Measurements from ENCODE around the gene MAD1L1. TPM values are rescaled to one million over a fixed set of nuclear protein-coding genes. Genes with fewer than 3 reads are reported as not detected.

MAD1L1 gene
- total RNA-seq, 4 donors from 2014 or later: 8.0 to 52.7 (median 26.7) TPM

DNA sequence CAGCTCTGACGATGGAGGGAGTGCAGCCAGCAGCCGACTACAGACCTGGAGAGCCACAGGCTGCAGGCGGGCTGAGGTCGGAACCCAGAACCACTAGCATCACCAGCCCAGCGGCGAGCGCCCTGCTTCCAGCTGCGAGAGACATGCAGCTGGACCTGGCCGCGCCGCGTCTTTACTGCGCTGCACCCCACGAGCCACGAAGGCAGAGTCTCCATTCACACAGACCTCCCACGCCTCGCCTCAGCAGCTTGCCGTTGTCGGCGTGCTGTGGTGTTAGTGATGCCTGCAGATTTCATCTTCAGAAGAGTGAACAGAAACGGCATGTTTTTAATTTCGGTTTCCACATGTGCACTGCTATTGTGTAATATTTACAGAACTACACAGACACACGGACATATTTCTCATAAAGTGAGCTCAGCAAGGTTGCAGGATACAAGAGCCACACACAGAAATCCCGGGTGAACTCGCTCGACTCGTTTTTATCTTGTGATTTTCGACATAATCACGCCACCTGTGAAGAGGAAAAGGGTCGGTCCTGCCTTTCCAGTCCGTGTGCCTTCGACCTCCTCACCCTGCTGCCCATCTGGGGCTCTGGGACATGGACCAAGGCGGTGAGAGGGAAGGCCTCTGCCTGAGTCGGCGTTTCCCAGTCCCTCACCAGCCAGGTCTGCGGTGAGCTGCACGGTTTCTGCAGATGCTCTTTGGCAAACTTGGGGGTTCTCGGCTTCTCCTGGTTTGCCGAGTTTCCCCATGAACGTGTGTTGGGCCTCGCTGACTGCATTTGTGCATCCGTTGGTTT is 310.5 kb downstream of the MAD1L1 start:
- WGBS, 2 donors (ENCODE audit: low coverage in 1 of 2): 90% methylated on average over 42 of the region's 42 CpGs; no CpG with 5 or more reads in 1 of the 2 donors
- TF ChIP-seq EP300 (IDR thresholded peaks at IDR 0.05; ENCODE audit: low read depth) (no peak), POLR2AphosphoS5 (IDR thresholded peaks at IDR 0.05) (no peak), POLR2A (IDR thresholded peaks at IDR 0.05) (no peak)
- TF ChIP-seq, protein P1, sequence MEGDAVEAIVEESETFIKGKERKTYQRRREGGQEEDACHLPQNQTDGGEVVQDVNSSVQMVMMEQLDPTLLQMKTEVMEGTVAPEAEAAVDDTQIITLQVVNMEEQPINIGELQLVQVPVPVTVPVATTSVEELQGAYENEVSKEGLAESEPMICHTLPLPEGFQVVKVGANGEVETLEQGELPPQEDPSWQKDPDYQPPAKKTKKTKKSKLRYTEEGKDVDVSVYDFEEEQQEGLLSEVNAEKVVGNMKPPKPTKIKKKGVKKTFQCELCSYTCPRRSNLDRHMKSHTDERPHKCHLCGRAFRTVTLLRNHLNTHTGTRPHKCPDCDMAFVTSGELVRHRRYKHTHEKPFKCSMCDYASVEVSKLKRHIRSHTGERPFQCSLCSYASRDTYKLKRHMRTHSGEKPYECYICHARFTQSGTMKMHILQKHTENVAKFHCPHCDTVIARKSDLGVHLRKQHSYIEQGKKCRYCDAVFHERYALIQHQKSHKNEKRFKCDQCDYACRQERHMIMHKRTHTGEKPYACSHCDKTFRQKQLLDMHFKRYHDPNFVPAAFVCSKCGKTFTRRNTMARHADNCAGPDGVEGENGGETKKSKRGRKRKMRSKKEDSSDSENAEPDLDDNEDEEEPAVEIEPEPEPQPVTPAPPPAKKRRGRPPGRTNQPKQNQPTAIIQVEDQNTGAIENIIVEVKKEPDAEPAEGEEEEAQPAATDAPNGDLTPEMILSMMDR (IDR thresholded peaks at IDR 0.05): no peak
- Histone ChIP-seq H3K9me3 (no peaks in the 10 kb centered on the region), H3K27me3 (no peaks in the 10 kb centered on the region), H3K4me1 (peaks cover 0 to 8% (median 2%) of the 10 kb centered on the region in 4 donors), H3K27ac (no peak overlapping the region), H3K36me3 (no peaks in the 10 kb centered on the region), H3K4me3 (no peak overlapping the region)
- in situ Hi-C loops (cut with MboI; ENCODE audit: low pct_ligation_motif_present in 1 of 4, low pct_unique_long_range_greater_than_20kb in 1 of 4, low sequenced_read_pairs in 3 of 4) (no loop called here), intact Hi-C loops (cut with DNase I; ENCODE audit: low total_unique reads) (no loop called here)
- no peak for DNase-seq

DNA sequence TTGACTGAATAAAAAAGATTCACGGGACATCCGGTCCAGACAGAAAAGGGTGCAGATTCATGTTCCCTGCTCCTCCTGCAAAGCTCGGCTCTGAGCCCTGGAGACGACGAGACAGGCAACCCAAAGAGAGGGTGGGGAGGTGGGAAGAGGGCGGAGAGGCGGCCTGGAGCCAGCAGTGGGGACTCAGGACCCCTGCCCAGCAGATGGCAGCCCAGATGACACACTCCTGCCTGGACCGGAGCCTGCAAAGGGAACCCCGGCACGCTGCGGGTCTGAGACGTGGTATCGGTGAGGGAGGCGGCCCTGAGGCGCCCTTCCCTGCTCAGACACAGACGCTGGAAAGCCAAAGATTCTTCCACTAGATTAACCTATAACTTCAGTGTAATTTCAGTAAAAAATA is 311.9 kb downstream of the MAD1L1 start:
- in situ Hi-C loops (cut with MboI; ENCODE audit: low pct_ligation_motif_present in 1 of 4, low pct_unique_long_range_greater_than_20kb in 1 of 4, low sequenced_read_pairs in 3 of 4): no loop called here
- intact Hi-C loops (cut with DNase I; ENCODE audit: low total_unique reads): no loop called here
- Histone ChIP-seq H3K4me3 (no peak overlapping the region), H3K36me3 (no peaks in the 10 kb centered on the region), H3K4me1 (no peaks in the 10 kb centered on the region), H3K27ac (no peak overlapping the region), H3K9me3 (no peaks in the 10 kb centered on the region), H3K27me3 (no peaks in the 10 kb centered on the region)
- TF ChIP-seq POLR2AphosphoS5 (IDR thresholded peaks at IDR 0.05): no peak
- TF ChIP-seq POLR2A (IDR thresholded peaks at IDR 0.05): no peak
- DNase-seq: no peak
- WGBS, 2 donors (ENCODE audit: low coverage in 1 of 2): 84 to 90% methylated on average over 8 to 16 of the region's 16 CpGs

DNA sequence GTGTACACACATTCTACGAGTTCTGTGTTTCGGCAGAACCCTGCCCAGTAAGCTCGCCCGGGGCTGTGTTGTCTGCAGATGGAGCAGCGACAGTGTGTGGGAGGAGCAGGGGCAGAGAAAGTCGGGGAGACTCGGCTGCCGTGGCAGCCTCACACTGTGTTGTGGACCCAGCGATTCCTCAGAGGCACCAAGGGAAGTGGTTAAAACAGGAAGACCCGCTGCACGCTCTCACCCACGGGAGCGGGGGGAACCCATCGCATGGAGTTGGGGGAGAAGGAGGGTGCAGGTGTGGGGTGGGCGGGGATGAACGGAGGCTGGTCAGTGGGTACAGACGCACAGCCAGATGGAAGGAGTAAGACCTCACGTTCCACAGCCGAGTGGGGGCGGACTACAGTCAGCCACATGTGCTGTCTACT is 312.5 kb downstream of the MAD1L1 start:
- Histone ChIP-seq H3K9me3 (no peaks in the 10 kb centered on the region), H3K27ac (no peak overlapping the region), H3K27me3 (no peaks in the 10 kb centered on the region), H3K4me1 (no peaks in the 10 kb centered on the region), H3K4me3 (no peak overlapping the region), H3K36me3 (no peaks in the 10 kb centered on the region)
- DNase-seq: peak; percentile 26
- in situ Hi-C loops (cut with MboI; ENCODE audit: low pct_ligation_motif_present in 1 of 4, low pct_unique_long_range_greater_than_20kb in 1 of 4, low sequenced_read_pairs in 3 of 4) (no loop called here), intact Hi-C loops (cut with DNase I; ENCODE audit: low total_unique reads) (no loop called here)
- 70 to 76% methylated on average over 12 to 20 of the region's 20 CpGs for WGBS, 2 donors (ENCODE audit: low coverage in 1 of 2)
- TF ChIP-seq POLR2AphosphoS5 (IDR thresholded peaks at IDR 0.05) (no peak), EP300 (IDR thresholded peaks at IDR 0.05; ENCODE audit: low read depth) (no peak), POLR2A (IDR thresholded peaks at IDR 0.05) (no peak)
- TF ChIP-seq, protein P1 (IDR thresholded peaks at IDR 0.05): no peak

DNA sequence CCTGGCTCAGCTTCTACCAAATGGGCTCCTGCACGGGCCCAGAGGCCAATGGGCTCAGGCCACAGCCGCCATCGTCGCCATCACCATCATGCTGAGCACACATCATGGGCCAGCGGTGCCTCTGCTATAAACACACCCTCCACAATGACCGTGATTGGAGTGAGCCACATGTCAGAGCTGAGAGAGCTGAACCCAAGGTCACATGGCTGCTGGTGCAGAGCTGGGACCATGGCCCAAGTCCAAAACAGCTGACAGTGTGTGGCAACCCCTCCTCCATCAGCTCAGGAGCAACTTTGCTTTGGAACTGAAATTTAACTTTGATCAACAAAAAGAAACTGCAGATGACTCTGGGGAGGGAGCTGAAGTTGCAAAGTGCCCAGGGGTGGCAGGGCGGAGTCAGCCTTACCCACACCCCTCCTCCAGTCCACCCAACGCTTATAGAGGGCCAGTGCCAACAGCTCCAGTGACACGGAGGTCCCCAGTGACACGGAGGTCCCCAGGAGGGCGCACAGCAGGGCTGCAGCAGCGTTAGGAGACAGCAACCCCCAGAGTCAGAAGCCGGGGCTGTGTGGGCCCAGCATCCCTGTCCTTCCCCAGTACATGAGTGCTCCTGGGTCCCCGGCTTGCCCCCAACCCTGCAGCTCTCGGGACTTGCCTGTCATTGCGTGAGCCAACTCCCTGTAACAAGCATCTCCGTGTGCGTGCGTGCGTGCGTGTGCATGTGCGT is 313.0 kb downstream of the MAD1L1 start:
- peak; percentile 33 for DNase-seq
- Histone ChIP-seq H3K27ac (no peak overlapping the region), H3K4me3 (no peak overlapping the region), H3K4me1 (no peaks in the 10 kb centered on the region), H3K27me3 (no peaks in the 10 kb centered on the region), H3K9me3 (no peaks in the 10 kb centered on the region), H3K36me3 (no peaks in the 10 kb centered on the region)
- 72 to 100% methylated on average over 1 to 22 of the region's 22 CpGs for WGBS, 2 donors (ENCODE audit: low coverage in 1 of 2)
- TF ChIP-seq, protein P1 (IDR thresholded peaks at IDR 0.05): no peak
- TF ChIP-seq POLR2AphosphoS5 (IDR thresholded peaks at IDR 0.05) (no peak), POLR2A (IDR thresholded peaks at IDR 0.05) (no peak)
- intact Hi-C loops (cut with DNase I; ENCODE audit: low total_unique reads) (no loop called here), in situ Hi-C loops (cut with MboI; ENCODE audit: low pct_ligation_motif_present in 1 of 4, low pct_unique_long_range_greater_than_20kb in 1 of 4, low sequenced_read_pairs in 3 of 4) (no loop called here)
